GM21367 (cell line): ENCODE results near the gene TBX5.
"Not testable (repeated sequence)": the region's sequence is repeated elsewhere in the genome, so short reads cannot be mapped to it uniquely, and the experiment has no call there.

Experiments used
- ATAC-seq: cut with Tn5 transposase; IDR thresholded peaks from one replicate; pipeline ENCODE4 v1.9.1; 2021; ENCODE audit not compliant: unreplicated experiment

TBX5 gene

DNA sequence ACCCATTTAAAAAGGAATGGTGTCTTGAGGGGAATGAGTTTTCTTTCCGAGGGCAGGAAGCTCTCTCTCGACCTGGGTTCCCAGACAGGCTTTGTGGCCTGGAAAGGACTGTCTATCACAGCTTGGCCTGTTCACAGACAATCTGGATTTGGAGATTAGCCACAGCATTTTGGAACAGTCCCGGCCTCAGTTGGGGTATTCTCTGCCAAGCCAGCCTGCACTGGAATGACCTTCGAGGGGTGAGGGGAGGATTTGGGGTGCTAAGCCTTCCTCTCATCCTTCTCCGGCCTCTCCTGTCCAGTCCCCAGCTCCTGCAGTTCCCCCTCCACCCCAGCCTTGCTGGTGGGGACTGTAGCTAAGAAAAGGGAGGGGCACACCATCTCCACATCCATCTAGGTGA is 13.0 kb downstream of the TBX5 start:
- ATAC-seq, result no peak

DNA sequence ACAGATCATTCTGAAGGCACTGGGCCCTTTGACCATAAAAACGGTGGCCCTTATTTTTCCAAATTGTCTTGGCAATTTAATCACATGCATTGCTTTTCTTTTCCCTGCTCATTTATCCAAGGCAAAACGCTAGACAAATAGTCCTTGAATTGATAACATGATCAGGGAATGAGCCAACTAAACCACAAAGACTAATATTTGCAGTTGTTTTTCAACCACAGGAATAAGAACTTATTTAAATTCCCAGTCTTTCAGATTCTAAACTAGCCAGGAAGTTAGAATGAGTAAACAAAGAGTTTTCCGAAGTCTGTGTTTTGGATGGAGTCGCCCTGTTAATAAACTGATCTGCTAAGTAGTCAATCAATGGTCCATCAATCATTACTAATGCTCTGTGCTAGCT is 14.9 kb downstream of the TBX5 start:
- no peak for ATAC-seq

GRCh38 chr12:114384739-114385138 is 21.2 kb downstream of the TBX5 start:
- no peak for ATAC-seq

DNA sequence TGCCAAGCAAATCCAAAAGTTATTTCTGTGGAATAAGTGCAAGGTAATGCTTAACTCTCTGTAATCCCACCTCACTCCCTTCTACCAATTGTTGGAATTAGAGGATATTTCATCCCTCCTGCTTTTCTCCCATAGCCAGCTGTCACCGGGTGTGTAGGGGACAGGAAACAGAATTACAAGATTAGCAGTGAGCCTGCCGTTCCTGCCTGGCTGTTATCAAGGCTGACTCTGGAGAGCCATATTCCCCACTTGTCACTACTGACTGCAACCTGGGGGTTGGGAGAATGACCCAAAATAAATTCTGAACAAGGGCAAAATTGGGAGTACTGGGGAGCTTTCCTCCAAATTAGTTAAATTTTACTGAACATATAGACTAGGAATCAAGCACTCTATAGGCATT is 24.8 kb downstream of the TBX5 start:
- ATAC-seq, result no peak

GRCh38 chr12:114371733-114372132 is 34.2 kb downstream of the TBX5 start:
- ATAC-seq, result no peak

DNA sequence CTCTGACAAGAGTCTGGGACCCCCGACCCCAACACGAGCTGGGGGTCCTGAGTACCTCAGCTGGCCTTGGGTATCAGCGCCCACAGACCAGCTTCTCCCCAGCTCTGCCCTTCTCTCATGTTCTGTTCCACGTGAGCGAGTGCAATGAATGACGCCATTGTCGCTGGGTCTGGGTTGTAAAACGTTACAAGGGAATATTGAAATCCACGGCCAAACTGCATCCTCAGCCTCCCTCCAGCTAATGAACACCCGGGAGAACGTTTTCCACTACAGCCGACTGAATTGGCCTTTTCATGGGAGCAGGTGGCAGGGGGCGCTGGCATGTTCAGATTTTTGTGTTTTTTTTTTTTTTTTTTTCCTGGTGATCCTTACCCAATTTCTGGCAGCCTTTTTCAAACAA is 34.7 kb downstream of the TBX5 start:
- ATAC-seq, result no peak

DNA sequence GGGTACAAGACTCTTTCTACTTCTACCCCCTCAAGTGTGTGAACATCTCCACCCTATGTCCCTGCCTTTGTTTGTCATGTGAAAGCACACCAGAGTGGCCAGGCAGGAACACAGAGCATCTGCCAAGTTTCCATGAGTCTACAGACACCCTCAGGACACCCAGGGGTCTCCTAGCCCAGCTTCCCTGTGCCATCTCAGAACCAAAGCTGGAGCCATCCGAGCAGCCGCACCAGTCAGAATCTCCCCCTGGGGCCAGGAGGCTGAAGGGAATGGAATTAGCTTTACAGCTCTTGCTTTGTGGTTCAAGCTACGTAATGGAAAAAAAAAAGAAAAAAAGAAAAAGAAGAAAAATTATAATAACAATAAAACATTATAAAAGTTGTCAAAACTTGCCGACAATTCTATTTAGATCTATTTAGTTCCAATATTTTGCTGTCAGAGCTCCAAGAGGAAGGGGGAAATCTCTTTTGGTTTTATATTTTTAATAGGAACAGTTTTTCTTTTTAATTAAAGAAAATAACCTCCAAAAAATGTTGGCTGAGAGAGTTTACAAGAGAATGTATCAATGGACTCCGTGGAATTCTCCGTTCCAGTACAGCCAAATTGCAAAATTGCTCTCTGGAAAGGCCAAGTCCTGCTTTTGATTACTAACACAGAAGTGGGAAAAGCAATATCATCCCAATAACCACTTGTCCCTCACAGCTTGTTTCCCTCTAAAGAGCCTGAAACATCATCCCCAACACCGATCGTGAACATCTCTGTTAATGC is 37.1 kb downstream of the TBX5 start:
- no peak for ATAC-seq

DNA sequence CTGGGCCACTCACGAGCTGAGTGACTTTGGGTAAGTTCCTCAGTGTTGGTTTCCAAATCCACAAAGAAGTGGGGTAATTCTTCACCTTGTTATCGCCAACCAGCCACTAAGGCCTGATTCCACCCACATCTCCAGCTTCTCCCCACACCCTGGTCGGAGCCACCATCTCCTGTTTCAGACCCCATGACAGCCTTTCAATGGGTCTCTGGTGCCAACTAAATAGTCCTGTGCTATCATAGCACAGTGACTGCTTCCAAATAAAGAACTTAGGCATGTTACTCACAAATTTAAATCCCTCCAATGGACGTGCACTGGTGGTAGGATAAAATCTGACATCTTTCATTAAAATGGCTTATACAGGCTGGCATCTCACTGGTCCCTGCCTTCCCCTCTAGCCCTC is 44.0 kb downstream of the TBX5 start:
- no peak for ATAC-seq

DNA sequence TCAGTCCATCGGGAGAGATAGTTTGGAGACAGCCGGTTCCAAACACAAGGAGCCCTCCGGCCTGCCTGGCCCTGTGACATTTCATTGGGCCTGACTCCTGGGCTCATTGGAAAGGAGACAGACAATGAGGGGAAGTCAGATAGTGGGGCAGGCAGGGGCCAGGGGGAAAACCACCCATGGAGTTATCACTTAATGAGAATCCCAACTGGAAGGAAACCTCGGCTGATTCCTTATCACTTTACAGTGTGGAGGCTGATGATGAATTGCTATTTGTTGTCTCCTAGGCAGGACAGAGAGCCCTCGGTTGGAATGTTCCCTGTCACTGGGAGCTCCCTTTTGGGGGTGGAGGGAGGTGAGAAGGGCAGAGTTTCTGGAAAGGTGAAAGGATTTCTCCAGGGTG is 44.4 kb downstream of the TBX5 start:
- no peak for ATAC-seq

GRCh38 chr12:114360485-114360884 is 45.5 kb downstream of the TBX5 start:
- no peak for ATAC-seq

DNA sequence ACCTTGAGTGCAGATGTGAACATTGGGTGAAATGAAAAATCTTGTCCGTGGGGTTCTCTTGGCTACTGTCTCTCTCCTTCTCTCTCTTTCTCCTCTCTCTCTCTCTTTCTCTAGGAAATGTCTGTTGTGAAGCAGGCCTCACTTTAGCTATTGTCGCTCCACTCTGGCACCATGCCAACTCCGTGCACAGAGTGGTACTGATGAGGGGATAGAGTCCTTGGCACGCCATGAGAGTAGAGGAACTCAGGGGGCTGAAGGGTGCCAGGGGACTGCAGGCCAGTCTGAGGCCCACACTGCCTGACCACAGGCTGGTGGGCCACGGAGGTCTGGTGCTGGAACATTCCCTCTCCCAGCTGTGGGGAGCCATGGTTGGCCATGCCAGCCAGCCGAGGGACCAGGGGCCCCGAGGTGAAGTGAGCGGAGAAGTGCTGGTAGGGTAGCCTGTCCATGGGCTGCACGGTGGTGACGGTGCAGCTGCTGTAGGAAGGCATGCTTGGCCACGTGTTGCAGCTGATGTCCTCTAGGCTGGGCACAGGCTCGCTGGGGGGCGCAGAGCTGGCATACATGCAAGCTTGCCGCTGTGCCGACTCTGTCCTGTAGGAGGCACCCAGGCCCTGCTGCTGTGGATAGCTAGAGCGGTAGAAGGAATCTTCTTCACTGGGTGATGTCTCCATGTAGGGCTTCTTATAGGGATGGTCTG is 50.4 kb downstream of the TBX5 start:
- ATAC-seq, result no peak

DNA sequence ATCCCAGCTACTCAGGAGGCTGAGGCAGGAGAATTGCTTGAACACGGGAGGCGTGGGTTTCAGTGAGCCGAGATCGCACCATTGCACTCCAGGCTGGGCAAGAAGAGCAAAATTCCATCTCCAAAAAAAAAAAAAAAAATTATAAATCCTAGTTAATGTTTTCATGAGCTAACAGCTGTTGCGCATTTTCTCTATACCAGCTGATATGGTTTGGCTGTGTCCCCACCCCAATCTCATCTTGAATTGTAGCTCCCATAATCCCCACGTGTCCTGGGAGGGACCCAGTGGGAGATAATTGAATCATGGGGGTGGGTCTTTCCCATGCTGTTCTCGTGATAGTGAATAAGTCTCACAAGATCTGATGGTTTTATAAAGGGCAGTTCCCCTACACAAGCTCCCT is 56.7 kb downstream of the TBX5 start:
- ATAC-seq, result not testable (repeated sequence)

- ATAC-seq, result no peak
These were observed 58.1 kb downstream of the TBX5 start for GRCh38 chr12:114347861-114348260.

DNA sequence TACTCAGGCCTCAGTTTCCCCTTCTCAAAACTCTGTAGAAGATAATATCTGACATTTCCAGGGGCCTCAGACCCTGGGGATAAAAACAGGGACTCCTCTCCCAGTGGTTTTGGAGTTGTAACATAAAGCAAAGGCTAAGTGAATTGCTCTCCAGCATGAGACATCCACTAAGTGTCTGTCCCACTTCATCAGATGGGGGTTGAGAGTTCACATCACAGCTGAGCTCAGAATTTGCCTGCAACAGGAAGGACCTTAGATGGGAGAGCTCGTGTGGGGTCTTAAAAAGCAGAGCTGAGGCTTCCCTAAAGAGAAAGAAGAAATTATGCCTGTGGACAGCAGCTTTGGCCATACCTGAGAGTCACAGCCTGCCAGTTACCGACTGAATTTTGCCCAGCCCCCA is 61.1 kb downstream of the TBX5 start:
- ATAC-seq, result no peak

DNA sequence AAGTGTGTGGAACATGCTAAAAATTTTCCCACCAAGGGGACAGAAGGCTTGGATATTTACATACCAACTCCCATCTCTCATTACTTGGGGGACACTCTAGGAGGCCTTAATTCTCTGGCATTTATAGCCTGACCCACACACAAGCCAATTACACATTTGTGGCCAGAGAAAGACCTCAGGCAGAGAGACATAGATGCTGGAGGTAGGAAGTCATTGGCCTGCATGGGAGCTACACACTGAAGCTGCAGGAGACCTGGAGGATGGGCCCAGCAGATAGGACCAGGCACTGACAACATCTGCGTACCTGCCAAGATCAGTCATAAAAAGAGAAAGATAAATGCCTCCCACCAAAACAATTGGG is 61.7 kb downstream of the TBX5 start:
- no peak for ATAC-seq

- ATAC-seq, result no peak
These were observed 62.2 kb downstream of the TBX5 start for GRCh38 chr12:114343585-114344302.

GRCh38 chr12:114342656-114343055 is 63.3 kb downstream of the TBX5 start:
- no peak for ATAC-seq

GRCh38 chr12:114341635-114342034 is 64.3 kb downstream of the TBX5 start:
- ATAC-seq, result no peak

- no peak for ATAC-seq
These were observed 65.7 kb downstream of the TBX5 start for GRCh38 chr12:114340231-114340630.

- no peak for ATAC-seq
These were observed 66.3 kb downstream of the TBX5 start for GRCh38 chr12:114339626-114340025.

DNA sequence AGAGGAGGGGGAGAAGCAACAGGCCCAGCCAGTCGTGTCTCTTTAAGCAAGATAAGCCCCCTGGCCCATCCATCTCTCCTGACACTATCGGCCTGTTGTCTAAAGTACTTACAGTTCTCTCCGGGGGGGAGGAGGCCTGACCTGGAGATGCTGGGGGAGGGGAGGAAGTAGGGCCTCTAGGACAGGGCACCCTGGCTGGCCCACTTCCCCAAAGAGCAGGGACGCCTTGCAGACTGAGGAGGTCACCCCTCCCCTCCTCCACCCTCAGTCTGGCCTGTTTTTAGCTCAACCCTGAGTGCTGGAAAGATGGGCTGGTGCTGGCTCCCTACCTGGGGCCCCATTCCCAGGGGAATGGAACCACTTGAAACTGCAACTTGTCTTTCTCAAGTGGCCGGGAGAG is 70.3 kb downstream of the TBX5 start:
- no peak for ATAC-seq

- no peak for ATAC-seq
These were observed 71.5 kb downstream of the TBX5 start for GRCh38 chr12:114334395-114334794.
